GM23338 (cell line): Measurements from ENCODE around the gene ITPR2. TPM values are rescaled to one million over a fixed set of nuclear protein-coding genes. Genes with fewer than 3 reads are reported as not detected.

Source experiments
- ATAC-seq: fragments of 200-7000 bp; cut with Tn5 transposase; 3 replicates; pipeline ENCODE4 v1.9.1; 2020
- DNase-seq: peaks from one replicate; pipeline ENCODE4 v3.0.0-alpha.2; 2015; ENCODE audit warnings: low spot score
- H2AFZ ChIP-seq: fragments of 200-600 bp; sonication (generic); 2 replicates; pipeline ENCODE4 v1.8.0; 2016; ENCODE audit warnings: antibody characterized with exemption, mild to moderate bottlenecking, moderate library complexity
- H3F3A ChIP-seq: fragments of 200-600 bp; sonication (generic); replicated peaks from 2 replicates; pipeline ENCODE4 v1.8.0; 2017; ENCODE audit warnings: antibody characterized with exemption, mixed run types, low read depth
- H3K27ac ChIP-seq: fragments of 200-600 bp; sonication (generic); 2 replicates; pipeline ENCODE4 v1.6.1; 2016; ENCODE audit warnings: low read depth
- H3K27me3 ChIP-seq: fragments of 200-600 bp; sonication (generic); 2 replicates; pipeline ENCODE4 v1.8.0; 2016; ENCODE audit warnings: mild to moderate bottlenecking, mixed run types, moderate library complexity; ENCODE audit not compliant: insufficient read depth
- H3K36me3 ChIP-seq: fragments of 200-600 bp; sonication (generic); 2 replicates; pipeline ENCODE4 v1.8.0; 2016; ENCODE audit warnings: mild to moderate bottlenecking; ENCODE audit not compliant: insufficient read depth
- H3K4me1 ChIP-seq: fragments of 200-600 bp; sonication (generic); 2 replicates; pipeline ENCODE4 v1.8.0; 2016; ENCODE audit warnings: mild to moderate bottlenecking, moderate library complexity; ENCODE audit not compliant: insufficient read depth
- H3K4me2 ChIP-seq: fragments of 200-600 bp; sonication (generic); 2 replicates; pipeline ENCODE4 v1.7.1; 2017; ENCODE audit warnings: mixed run types
- H3K4me3 ChIP-seq: fragments of 200-600 bp; sonication (generic); 2 replicates; pipeline ENCODE4 v1.6.1; 2016; ENCODE audit warnings: mixed run types
- H3K79me2 ChIP-seq: fragments of 200-600 bp; sonication (generic); replicated peaks from 2 replicates; pipeline ENCODE4 v1.8.0; 2017; ENCODE audit warnings: mild to moderate bottlenecking; ENCODE audit not compliant: insufficient read depth
- H3K9me2 ChIP-seq: fragments of 200-600 bp; sonication (generic); 2 replicates; pipeline ENCODE4 v1.8.0; 2017; ENCODE audit not compliant: insufficient read depth
- H4K20me1 ChIP-seq: fragments of 200-600 bp; sonication (generic); replicated peaks from 2 replicates; pipeline ENCODE4 v1.8.0; 2017; ENCODE audit warnings: mild to moderate bottlenecking; ENCODE audit not compliant: insufficient read depth
- H3K27ac Mint-ChIP-seq: 2 replicates; pipeline ENCODE4 v1.8.0; 2020; ENCODE audit warnings: inconsistent platforms, mild to moderate bottlenecking, moderate library complexity, mixed read lengths
- H3K27me3 Mint-ChIP-seq: 3 replicates; pipeline ENCODE4 v1.8.0; 2022; ENCODE audit warnings: low read depth, mild to moderate bottlenecking, moderate library complexity, mixed read lengths, inconsistent platforms; ENCODE audit not compliant: insufficient read depth, poor library complexity
- H3K36me3 Mint-ChIP-seq: 3 replicates; pipeline ENCODE4 v1.8.0; 2021; ENCODE audit warnings: low read depth, mild to moderate bottlenecking, inconsistent platforms, moderate library complexity, mixed read lengths
- H3K4me1 Mint-ChIP-seq: 3 replicates; pipeline ENCODE4 v1.8.0; 2020; ENCODE audit warnings: mild to moderate bottlenecking, inconsistent platforms, mixed read lengths
- H3K4me3 Mint-ChIP-seq: 3 replicates; pipeline ENCODE4 v1.8.0; 2021; ENCODE audit warnings: moderate library complexity, mild to moderate bottlenecking, inconsistent platforms, mixed read lengths
- H3K9me3 Mint-ChIP-seq: 3 replicates; pipeline ENCODE4 v1.8.0; 2020; ENCODE audit warnings: moderate library complexity, mild to moderate bottlenecking, inconsistent platforms, mixed read lengths
- CREB1 ChIP-seq: fragments of 250-450 bp; sonication (Bioruptor Pico); IDR thresholded peaks from 2 replicates; pipeline ENCODE4 v1.5.0; 2020; ENCODE audit warnings: low read depth, mild to moderate bottlenecking, moderate library complexity
- EZH2 ChIP-seq: fragments of 200-600 bp; sonication (generic); IDR thresholded peaks from one replicate; pipeline ENCODE4 v1.8.0; 2017; ENCODE audit warnings: antibody characterized with exemption, mild to moderate bottlenecking, low read depth; ENCODE audit not compliant: unreplicated experiment
- NANOG ChIP-seq: IDR thresholded peaks from 2 replicates; pipeline ENCODE4 v1.6.1; 2016; ENCODE audit warnings: antibody characterized with exemption, borderline replicate concordance
- STAT1 ChIP-seq: IDR thresholded peaks from one replicate; pipeline ENCODE4 v1.6.1; 2016; ENCODE audit warnings: antibody characterized with exemption; ENCODE audit not compliant: unreplicated experiment
- ZNF114 ChIP-seq: fragments of 250-450 bp; sonication (Bioruptor Pico); IDR thresholded peaks from 2 replicates; pipeline ENCODE4 v1.5.0; 2020; ENCODE audit warnings: mild to moderate bottlenecking, moderate library complexity
- ZNF331 ChIP-seq: fragments of 250-450 bp; sonication (Bioruptor Pico); IDR thresholded peaks from 2 replicates; pipeline ENCODE4 v1.5.0; 2020; ENCODE audit warnings: low read depth, mild to moderate bottlenecking, moderate library complexity
- polyA plus RNA-seq: library from polyadenylated mRNA; unstranded; fragments of >200 nt; fragmentation: Nextera tagmentation; extraction: Ambion mirVana; gene quantifications from 2 replicates; pipeline ENCODE4 v1.2.1, GENCODE V29; 2016
- total RNA-seq: library from RNA; depleted of rRNA; stranded (reverse); fragments of >200 nt; shearing (Covaris generic); gene quantifications from 2 replicates; pipeline ENCODE4 v1.2.3, GENCODE V29; 2014
- TF ChIP-seq, protein P1 (sequence below): IDR thresholded peaks from one replicate; pipeline ENCODE4 v1.6.1; 2018; ENCODE audit warnings: antibody characterized with exemption; ENCODE audit not compliant: unreplicated experiment
- TF ChIP-seq, protein P2 (sequence below): fragments of 250-450 bp; sonication (Bioruptor Pico); IDR thresholded peaks from 2 replicates; pipeline ENCODE4 v1.5.0; 2020; ENCODE audit warnings: mild to moderate bottlenecking, moderate library complexity
- TF ChIP-seq, protein P3 (sequence below), 2 experiments: fragments of 200-600 bp in 1 of 2; sonication (generic) in 1 of 2; conservative IDR thresholded peaks; 2 replicates each; pipeline versions ENCODE4 v1.5.1 to v1.6.1; 2016 to 2017; ENCODE audit warnings: antibody characterized with exemption in 2 of 2, low read depth in 2 of 2, mild to moderate bottlenecking in 2 of 2, moderate library complexity in 1 of 2

Gene ITPR2
- total and polyA plus RNA-seq, 2 experiments from 2014 or later: 44.5 to 65.2 TPM

DNA sequence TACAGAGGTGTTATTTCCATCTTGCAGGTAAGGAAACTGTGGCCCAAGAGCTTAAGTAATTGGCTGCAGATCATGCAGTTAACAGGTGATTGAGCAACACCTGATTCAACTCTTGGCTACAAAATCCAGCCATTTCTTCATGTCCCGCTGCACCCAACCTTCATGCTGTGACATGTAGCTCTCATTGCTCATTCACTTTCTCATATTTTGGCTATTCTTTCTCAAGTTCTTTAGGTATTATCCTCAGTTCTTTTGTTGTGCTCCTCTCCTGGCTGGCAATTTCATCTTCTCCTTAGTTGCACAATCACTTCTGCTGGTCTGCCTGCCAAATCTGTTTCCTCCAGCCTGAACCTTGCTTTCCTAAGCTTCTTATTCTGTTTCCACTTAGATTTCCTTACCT, 336.8 kb downstream of the ITPR2 start:
- Histone ChIP-seq H3K79me2 (no peaks in the 10 kb centered on the region), H3K4me2 (no peak overlapping the region), H3K27ac (no peak overlapping the region), H3K9me2 (no peaks in the 10 kb centered on the region), H4K20me1 (no peaks in the 10 kb centered on the region), H3K4me1 (peaks cover 3% of the 10 kb centered on the region; the same call in 1 of the 2 replicates), H3F3A (no peaks in the 10 kb centered on the region), H2AFZ (no peak overlapping the region), H3K36me3 (peaks cover 10% of the 10 kb centered on the region), H3K4me3 (no peak overlapping the region), H3K27me3 (no peaks in the 10 kb centered on the region)
- no peaks in the 10 kb centered on the region for H3K9me3 Mint-ChIP-seq
- peaks cover 3% of the 10 kb centered on the region; the same call in 2 of the 3 replicates for H3K4me1 Mint-ChIP-seq
- peaks cover 22% of the 10 kb centered on the region for H3K36me3 Mint-ChIP-seq
- no peak overlapping the region for H3K27ac Mint-ChIP-seq
- H3K4me3 Mint-ChIP-seq: no peak overlapping the region
- ATAC-seq (no peak), DNase-seq (no peak)
- H3K27me3 Mint-ChIP-seq: peaks cover 1% of the 10 kb centered on the region
- TF ChIP-seq CREB1 (no peak), NANOG (no peak), ZNF331 (CRISPR knock-in tag) (no peak), EZH2 (no peak), ZNF114 (CRISPR knock-in tag) (no peak), STAT1 (no peak)
- TF ChIP-seq, protein P1, sequence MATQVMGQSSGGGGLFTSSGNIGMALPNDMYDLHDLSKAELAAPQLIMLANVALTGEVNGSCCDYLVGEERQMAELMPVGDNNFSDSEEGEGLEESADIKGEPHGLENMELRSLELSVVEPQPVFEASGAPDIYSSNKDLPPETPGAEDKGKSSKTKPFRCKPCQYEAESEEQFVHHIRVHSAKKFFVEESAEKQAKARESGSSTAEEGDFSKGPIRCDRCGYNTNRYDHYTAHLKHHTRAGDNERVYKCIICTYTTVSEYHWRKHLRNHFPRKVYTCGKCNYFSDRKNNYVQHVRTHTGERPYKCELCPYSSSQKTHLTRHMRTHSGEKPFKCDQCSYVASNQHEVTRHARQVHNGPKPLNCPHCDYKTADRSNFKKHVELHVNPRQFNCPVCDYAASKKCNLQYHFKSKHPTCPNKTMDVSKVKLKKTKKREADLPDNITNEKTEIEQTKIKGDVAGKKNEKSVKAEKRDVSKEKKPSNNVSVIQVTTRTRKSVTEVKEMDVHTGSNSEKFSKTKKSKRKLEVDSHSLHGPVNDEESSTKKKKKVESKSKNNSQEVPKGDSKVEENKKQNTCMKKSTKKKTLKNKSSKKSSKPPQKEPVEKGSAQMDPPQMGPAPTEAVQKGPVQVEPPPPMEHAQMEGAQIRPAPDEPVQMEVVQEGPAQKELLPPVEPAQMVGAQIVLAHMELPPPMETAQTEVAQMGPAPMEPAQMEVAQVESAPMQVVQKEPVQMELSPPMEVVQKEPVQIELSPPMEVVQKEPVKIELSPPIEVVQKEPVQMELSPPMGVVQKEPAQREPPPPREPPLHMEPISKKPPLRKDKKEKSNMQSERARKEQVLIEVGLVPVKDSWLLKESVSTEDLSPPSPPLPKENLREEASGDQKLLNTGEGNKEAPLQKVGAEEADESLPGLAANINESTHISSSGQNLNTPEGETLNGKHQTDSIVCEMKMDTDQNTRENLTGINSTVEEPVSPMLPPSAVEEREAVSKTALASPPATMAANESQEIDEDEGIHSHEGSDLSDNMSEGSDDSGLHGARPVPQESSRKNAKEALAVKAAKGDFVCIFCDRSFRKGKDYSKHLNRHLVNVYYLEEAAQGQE: no peak
- TF ChIP-seq, protein P2, sequence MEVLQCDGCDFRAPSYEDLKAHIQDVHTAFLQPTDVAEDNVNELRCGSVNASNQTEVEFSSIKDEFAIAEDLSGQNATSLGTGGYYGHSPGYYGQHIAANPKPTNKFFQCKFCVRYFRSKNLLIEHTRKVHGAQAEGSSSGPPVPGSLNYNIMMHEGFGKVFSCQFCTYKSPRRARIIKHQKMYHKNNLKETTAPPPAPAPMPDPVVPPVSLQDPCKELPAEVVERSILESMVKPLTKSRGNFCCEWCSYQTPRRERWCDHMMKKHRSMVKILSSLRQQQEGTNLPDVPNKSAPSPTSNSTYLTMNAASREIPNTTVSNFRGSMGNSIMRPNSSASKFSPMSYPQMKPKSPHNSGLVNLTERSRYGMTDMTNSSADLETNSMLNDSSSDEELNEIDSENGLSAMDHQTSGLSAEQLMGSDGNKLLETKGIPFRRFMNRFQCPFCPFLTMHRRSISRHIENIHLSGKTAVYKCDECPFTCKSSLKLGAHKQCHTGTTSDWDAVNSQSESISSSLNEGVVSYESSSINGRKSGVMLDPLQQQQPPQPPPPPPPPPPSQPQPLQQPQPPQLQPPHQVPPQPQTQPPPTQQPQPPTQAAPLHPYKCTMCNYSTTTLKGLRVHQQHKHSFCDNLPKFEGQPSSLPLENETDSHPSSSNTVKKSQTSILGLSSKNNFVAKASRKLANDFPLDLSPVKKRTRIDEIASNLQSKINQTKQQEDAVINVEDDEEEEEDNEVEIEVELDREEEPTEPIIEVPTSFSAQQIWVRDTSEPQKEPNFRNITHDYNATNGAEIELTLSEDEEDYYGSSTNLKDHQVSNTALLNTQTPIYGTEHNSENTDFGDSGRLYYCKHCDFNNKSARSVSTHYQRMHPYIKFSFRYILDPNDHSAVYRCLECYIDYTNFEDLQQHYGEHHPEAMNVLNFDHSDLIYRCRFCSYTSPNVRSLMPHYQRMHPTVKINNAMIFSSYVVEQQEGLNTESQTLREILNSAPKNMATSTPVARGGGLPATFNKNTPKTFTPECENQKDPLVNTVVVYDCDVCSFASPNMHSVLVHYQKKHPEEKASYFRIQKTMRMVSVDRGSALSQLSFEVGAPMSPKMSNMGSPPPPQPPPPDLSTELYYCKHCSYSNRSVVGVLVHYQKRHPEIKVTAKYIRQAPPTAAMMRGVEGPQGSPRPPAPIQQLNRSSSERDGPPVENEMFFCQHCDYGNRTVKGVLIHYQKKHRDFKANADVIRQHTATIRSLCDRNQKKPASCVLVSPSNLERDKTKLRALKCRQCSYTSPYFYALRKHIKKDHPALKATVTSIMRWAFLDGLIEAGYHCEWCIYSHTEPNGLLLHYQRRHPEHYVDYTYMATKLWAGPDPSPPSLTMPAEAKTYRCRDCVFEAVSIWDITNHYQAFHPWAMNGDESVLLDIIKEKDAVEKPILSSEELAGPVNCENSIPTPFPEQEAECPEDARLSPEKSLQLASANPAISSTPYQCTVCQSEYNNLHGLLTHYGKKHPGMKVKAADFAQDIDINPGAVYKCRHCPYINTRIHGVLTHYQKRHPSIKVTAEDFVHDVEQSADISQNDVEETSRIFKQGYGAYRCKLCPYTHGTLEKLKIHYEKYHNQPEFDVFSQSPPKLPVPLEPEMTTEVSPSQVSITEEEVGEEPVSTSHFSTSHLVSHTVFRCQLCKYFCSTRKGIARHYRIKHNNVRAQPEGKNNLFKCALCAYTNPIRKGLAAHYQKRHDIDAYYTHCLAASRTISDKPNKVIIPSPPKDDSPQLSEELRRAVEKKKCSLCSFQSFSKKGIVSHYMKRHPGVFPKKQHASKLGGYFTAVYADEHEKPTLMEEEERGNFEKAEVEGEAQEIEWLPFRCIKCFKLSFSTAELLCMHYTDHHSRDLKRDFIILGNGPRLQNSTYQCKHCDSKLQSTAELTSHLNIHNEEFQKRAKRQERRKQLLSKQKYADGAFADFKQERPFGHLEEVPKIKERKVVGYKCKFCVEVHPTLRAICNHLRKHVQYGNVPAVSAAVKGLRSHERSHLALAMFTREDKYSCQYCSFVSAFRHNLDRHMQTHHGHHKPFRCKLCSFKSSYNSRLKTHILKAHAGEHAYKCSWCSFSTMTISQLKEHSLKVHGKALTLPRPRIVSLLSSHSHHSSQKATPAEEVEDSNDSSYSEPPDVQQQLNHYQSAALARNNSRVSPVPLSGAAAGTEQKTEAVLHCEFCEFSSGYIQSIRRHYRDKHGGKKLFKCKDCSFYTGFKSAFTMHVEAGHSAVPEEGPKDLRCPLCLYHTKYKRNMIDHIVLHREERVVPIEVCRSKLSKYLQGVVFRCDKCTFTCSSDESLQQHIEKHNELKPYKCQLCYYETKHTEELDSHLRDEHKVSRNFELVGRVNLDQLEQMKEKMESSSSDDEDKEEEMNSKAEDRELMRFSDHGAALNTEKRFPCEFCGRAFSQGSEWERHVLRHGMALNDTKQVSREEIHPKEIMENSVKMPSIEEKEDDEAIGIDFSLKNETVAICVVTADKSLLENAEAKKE (CRISPR knock-in tag): no peak
- TF ChIP-seq, protein P3, sequence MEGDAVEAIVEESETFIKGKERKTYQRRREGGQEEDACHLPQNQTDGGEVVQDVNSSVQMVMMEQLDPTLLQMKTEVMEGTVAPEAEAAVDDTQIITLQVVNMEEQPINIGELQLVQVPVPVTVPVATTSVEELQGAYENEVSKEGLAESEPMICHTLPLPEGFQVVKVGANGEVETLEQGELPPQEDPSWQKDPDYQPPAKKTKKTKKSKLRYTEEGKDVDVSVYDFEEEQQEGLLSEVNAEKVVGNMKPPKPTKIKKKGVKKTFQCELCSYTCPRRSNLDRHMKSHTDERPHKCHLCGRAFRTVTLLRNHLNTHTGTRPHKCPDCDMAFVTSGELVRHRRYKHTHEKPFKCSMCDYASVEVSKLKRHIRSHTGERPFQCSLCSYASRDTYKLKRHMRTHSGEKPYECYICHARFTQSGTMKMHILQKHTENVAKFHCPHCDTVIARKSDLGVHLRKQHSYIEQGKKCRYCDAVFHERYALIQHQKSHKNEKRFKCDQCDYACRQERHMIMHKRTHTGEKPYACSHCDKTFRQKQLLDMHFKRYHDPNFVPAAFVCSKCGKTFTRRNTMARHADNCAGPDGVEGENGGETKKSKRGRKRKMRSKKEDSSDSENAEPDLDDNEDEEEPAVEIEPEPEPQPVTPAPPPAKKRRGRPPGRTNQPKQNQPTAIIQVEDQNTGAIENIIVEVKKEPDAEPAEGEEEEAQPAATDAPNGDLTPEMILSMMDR (conservative IDR thresholded peaks at IDR 0.05; ENCODE audit: low read depth in 2 of 2): no peak
